SJSA1 (cell line): ENCODE measurements around the gene WFDC13. TPM values are rescaled to one million over a fixed set of nuclear protein-coding genes. Genes with fewer than 3 reads are reported as not detected.
"Not testable (repeated sequence)": the region's sequence is repeated elsewhere in the genome, so short reads cannot be mapped to it uniquely, and the experiment has no call there.

ENCODE experiments used
- DNase-seq, 2 experiments: peaks; one replicate each; pipeline ENCODE4 v3.0.0-alpha.2; 2015 to 2020; ENCODE audit warnings: low spot score in 2 of 2, low read depth in 1 of 2
- H3K27ac ChIP-seq: fragments of 250-450 bp; sonication (Bioruptor Pico); 2 replicates; pipeline ENCODE4 v1.5.1; 2020; ENCODE audit warnings: mild to moderate bottlenecking, moderate library complexity
- H3K27me3 ChIP-seq: fragments of 250-450 bp; sonication (Bioruptor Pico); replicated peaks from 2 replicates; pipeline ENCODE4 v1.5.1; 2020; ENCODE audit warnings: mild to moderate bottlenecking, moderate library complexity
- H3K36me3 ChIP-seq: fragments of 250-450 bp; sonication (Bioruptor Pico); 2 replicates; pipeline ENCODE4 v1.5.1; 2020; ENCODE audit warnings: mild to moderate bottlenecking
- H3K4me1 ChIP-seq: fragments of 250-450 bp; sonication (Bioruptor Pico); replicated peaks from 2 replicates; pipeline ENCODE4 v1.6.1; 2021; ENCODE audit warnings: mild to moderate bottlenecking
- H3K4me3 ChIP-seq: fragments of 250-450 bp; sonication (Bioruptor Pico); 2 replicates; pipeline ENCODE4 v1.5.1; 2020; ENCODE audit warnings: mild to moderate bottlenecking
- H3K9me3 ChIP-seq: fragments of 250-450 bp; sonication (Bioruptor Pico); replicated peaks from 2 replicates; pipeline ENCODE4 v1.5.1; 2020; ENCODE audit warnings: mild to moderate bottlenecking
- total RNA-seq: library from RNA; depleted of rRNA; stranded (reverse); fragments of >200 nt; shearing (Covaris generic); gene quantifications from 2 replicates; pipeline ENCODE4 v1.2.3, GENCODE V29; 2014; rRNA removed

The WFDC13 gene, protein sequence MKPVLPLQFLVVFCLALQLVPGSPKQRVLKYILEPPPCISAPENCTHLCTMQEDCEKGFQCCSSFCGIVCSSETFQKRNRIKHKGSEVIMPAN
- not detected in 2 replicates for total RNA-seq

DNA sequence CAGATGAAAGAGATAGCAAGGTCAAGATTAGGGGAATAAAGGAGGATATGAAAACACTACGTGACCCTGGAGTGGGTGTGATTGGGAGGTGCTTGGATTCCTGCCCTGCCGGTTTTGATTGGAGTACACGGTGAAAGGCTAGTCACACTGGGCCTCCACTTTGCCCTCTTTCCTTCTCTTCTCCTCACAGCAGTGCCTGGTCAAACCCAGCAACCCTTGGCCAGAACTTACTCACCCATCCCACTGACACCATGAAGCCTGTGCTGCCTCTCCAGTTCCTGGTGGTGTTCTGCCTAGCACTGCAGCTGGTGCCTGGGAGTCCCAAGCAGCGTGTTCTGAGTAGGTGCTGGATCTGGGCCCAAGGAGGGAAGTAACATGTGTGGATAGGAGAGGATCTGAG is at the start of gene WFDC13:
TSS of gene WFDC13 (plus strand) at position 166 of the 400 bp plus-strand sequence. CDS start at position 252, 86 bp downstream.
- peaks cover 11% of the 10 kb centered on the region; the same call in 1 of the 2 replicates for H3K27me3 ChIP-seq

DNA sequence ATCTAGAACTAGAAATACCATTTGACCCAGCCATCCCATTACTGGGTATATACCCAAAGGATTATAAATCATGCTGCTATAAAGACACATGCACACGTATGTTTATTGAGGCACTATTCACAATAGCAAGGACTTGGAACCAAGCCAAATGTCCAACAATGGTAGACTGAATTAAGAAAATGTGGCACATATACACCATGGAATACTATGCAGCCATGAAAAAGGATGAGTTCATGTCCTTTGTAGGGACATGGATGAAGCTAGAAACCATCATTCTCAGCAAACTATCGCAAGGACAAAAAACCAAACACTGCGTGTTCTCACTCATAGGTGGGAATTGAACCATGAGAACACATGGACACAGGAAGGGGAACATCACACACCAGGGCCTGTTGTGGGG is 44.8 kb upstream of the WFDC13 start:
- DNase-seq, H3K27me3 ChIP-seq, H3K4me1 ChIP-seq, H3K36me3 ChIP-seq, H3K27ac ChIP-seq, H3K4me3 ChIP-seq, H3K9me3 ChIP-seq: not testable (repeated sequence)

More for the DNA sequence above, at the start of gene WFDC13:
- H3K36me3 ChIP-seq = no peaks in the 10 kb centered on the region
- H3K4me1 ChIP-seq = no peaks in the 10 kb centered on the region
- no peak for DNase-seq
- no peak within 1 kb of the TSS for H3K27ac ChIP-seq
- H3K4me3 ChIP-seq = no peak within 1 kb of the TSS
- H3K9me3 ChIP-seq = no peaks in the 10 kb centered on the region

DNA sequence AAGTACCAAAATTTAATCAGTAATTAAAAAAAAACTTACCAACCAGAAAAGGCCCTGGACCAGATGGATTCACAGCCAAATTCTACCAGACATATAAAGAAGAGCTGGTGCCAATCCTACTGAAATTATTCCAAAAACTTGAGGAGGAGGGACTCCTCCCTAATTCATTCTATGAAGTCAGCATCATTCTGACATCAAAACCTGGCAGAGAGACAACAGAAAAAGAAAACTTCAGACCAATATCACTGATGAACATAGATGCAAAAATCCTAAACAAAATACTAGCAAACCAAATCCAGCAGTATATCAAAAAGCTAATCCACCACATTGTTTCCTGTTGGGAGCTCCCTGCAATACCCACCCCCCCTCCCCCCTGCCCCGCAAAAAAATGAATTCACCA is 31.7 kb upstream of the WFDC13 start, which contains the start of gene WFDC11:
TSS of gene WFDC11 (minus strand) at position 101 of the 400 bp plus-strand sequence. CDS start 19,639 bp downstream, outside the sequence.
- no peaks in the 10 kb centered on the region for H3K4me1 ChIP-seq
- no peak within 1 kb of the TSS for H3K4me3 ChIP-seq
- no peak within 1 kb of the TSS for H3K27ac ChIP-seq
- H3K27me3 ChIP-seq = peaks cover 4% of the 10 kb centered on the region; the same call in 1 of the 2 replicates
- no peak for DNase-seq
- no peaks in the 10 kb centered on the region for H3K9me3 ChIP-seq
- no peaks in the 10 kb centered on the region for H3K36me3 ChIP-seq

- Histone ChIP-seq H3K4me1 (no peaks in the 10 kb centered on the region), H3K27ac (no peak overlapping the region), H3K36me3 (no peaks in the 10 kb centered on the region), H3K27me3 (peaks cover 4% of the 10 kb centered on the region), H3K9me3 (no peaks in the 10 kb centered on the region), H3K4me3 (no peak overlapping the region)
- DNase-seq = no peak
Observed at GRCh38 chr20:45672765-45673164, 29.1 kb upstream of the WFDC13 start.

DNA sequence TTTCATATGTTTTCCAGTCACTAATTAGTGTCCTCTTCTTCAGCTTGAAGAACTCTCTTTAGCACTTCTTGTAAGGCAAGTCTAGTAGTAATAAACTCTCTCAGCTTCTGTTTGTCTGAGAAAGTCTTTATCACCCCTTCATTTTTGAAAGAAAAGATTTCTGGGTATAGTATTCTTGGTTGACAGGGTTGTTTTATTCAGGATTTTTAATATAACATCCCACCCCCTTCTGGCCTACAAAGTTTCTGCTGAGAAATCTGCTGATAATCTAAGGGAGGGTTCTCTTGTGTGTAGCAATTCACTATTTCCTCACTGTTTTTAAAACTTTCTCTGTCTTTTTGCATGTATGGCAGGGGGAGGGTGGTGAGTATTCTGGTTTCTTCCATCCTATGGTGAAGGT is 22.2 kb upstream of the WFDC13 start:
- H3K27ac ChIP-seq = no peak overlapping the region
- no peaks in the 10 kb centered on the region for H3K4me1 ChIP-seq
- H3K36me3 ChIP-seq = no peaks in the 10 kb centered on the region
- H3K27me3 ChIP-seq = no peaks in the 10 kb centered on the region; the same call in 1 of the 2 replicates
- peaks cover 6% of the 10 kb centered on the region; the same call in 1 of the 2 replicates for H3K9me3 ChIP-seq
- no peak for DNase-seq
- H3K4me3 ChIP-seq = no peak overlapping the region

- H3K27ac ChIP-seq = no peak overlapping the region
- H3K4me3 ChIP-seq = no peak overlapping the region
- no peaks in the 10 kb centered on the region for H3K4me1 ChIP-seq
- H3K9me3 ChIP-seq = no peaks in the 10 kb centered on the region
- DNase-seq = no peak
- no peaks in the 10 kb centered on the region for H3K36me3 ChIP-seq
- H3K27me3 ChIP-seq = no peaks in the 10 kb centered on the region
Observed at GRCh38 chr20:45685896-45686295, 15.9 kb upstream of the WFDC13 start.

DNA sequence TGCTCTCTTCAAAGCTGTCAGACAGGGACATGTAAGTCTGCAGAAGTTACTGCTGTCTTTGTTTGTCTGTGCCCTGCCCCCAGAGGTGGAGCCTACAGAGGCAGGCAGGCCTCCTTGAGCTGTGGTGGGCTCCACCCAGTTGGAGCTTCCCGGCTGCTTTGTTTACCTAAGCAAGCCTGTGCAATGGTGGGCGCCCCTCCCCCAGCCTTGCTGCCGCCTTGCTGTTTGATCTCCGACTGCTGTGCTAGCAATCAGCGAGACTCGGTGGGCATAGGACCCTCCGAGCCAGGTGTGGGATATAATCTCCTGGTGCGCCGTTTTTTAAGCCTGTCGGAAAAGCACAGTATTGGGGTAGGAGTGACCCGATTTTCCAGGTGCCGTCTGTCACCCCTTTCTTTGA is 8.5 kb upstream of the WFDC13 start:
- not testable (repeated sequence) for H3K27me3 ChIP-seq, H3K9me3 ChIP-seq, H3K4me1 ChIP-seq, H3K27ac ChIP-seq, DNase-seq, H3K4me3 ChIP-seq, H3K36me3 ChIP-seq

- no peaks in the 10 kb centered on the region for H3K4me1 ChIP-seq
- H3K4me3 ChIP-seq = no peak overlapping the region
- no peak for DNase-seq
- H3K36me3 ChIP-seq = no peaks in the 10 kb centered on the region
- 0 out of 2 replicates have a peak, but pooled peaks cover 9% of the 10 kb centered on the region for H3K27me3 ChIP-seq
- H3K9me3 ChIP-seq = no peaks in the 10 kb centered on the region
- H3K27ac ChIP-seq = no peak overlapping the region
Observed at GRCh38 chr20:45695496-45695895, 6.3 kb upstream of the WFDC13 start.

GRCh38 chr20:45701104-45701503 is 734 bp upstream of the WFDC13 start:
- Histone ChIP-seq H3K27ac (no peak overlapping the region), H3K27me3 (peaks cover 11% of the 10 kb centered on the region; the same call in 1 of the 2 replicates), H3K4me3 (no peak overlapping the region), H3K9me3 (no peaks in the 10 kb centered on the region), H3K4me1 (no peaks in the 10 kb centered on the region), H3K36me3 (no peaks in the 10 kb centered on the region)
- no peak for DNase-seq

GRCh38 chr20:45704969-45705637 is 3.3 kb downstream of the WFDC13 start, which contains the start of gene WFDC10B:
TSS of gene WFDC10B (minus strand) at chr20:45705019. CDS start at chr20:45685992, 19,027 bp downstream.
- Histone ChIP-seq H3K4me1 (no peaks in the 10 kb centered on the region), H3K27me3 (peaks cover 3% of the 10 kb centered on the region; the same call in 1 of the 2 replicates), H3K4me3 (no peak within 1 kb of the TSS), H3K9me3 (no peaks in the 10 kb centered on the region), H3K27ac (no peak within 1 kb of the TSS), H3K36me3 (no peaks in the 10 kb centered on the region)
- DNase-seq = no peak

GRCh38 chr20:45716141-45716688 is 14.4 kb downstream of the WFDC13 start:
- H3K36me3 ChIP-seq, DNase-seq, H3K27me3 ChIP-seq, H3K9me3 ChIP-seq, H3K4me3 ChIP-seq, H3K4me1 ChIP-seq, H3K27ac ChIP-seq: not testable (repeated sequence)

- no peak for DNase-seq
- Histone ChIP-seq H3K27me3 (no peaks in the 10 kb centered on the region; the same call in 1 of the 2 replicates), H3K4me3 (no peak within 1 kb of the TSS), H3K4me1 (no peaks in the 10 kb centered on the region), H3K9me3 (no peaks in the 10 kb centered on the region), H3K36me3 (no peaks in the 10 kb centered on the region), H3K27ac (no peak within 1 kb of the TSS)
Observed at GRCh38 chr20:45722047-45722446, 20.2 kb downstream of the WFDC13 start, which contains the start of gene SPINT4. TSS of gene SPINT4 (plus strand) at chr20:45722347. CDS start at chr20:45722368, 21 bp downstream.

- Histone ChIP-seq H3K4me3 (no peak overlapping the region), H3K27me3 (no peaks in the 10 kb centered on the region; the same call in 1 of the 2 replicates), H3K36me3 (no peaks in the 10 kb centered on the region), H3K27ac (no peak overlapping the region), H3K4me1 (no peaks in the 10 kb centered on the region), H3K9me3 (no peaks in the 10 kb centered on the region)
- DNase-seq = no peak
Observed at GRCh38 chr20:45725134-45725533, 23.3 kb downstream of the WFDC13 start.

GRCh38 chr20:45727044-45727443 is 25.2 kb downstream of the WFDC13 start:
- H3K27me3 ChIP-seq = no peaks in the 10 kb centered on the region; the same call in 1 of the 2 replicates
- H3K27ac ChIP-seq = no peak overlapping the region
- no peaks in the 10 kb centered on the region for H3K9me3 ChIP-seq
- H3K4me3 ChIP-seq = no peak overlapping the region
- no peak for DNase-seq
- no peaks in the 10 kb centered on the region for H3K4me1 ChIP-seq
- no peaks in the 10 kb centered on the region for H3K36me3 ChIP-seq
